Loucy (cell line): Measurements from ENCODE around the gene MMADHC.

Experiments used
- CTCF ChIP-seq: fragments of 200-600 bp; sonication (generic); conservative IDR thresholded peaks from 2 replicates; pipeline ENCODE4 v1.5.1; 2014; ENCODE audit warnings: mild to moderate bottlenecking, antibody characterized with exemption, low read length
- EZH2phosphoT487 ChIP-seq: fragments of 200-600 bp; IDR thresholded peaks from 2 replicates; pipeline ENCODE4 v1.6.1; 2018; ENCODE audit warnings: antibody characterized with exemption, mild to moderate bottlenecking, moderate library complexity, borderline replicate concordance

- TF ChIP-seq CTCF (no peak), EZH2phosphoT487 (no peak)
These were observed 24.5 kb upstream of the MMADHC start for GRCh38 chr2:149612122-149612521.
